ENCODE measurements around the gene SYT4.

DNA sequence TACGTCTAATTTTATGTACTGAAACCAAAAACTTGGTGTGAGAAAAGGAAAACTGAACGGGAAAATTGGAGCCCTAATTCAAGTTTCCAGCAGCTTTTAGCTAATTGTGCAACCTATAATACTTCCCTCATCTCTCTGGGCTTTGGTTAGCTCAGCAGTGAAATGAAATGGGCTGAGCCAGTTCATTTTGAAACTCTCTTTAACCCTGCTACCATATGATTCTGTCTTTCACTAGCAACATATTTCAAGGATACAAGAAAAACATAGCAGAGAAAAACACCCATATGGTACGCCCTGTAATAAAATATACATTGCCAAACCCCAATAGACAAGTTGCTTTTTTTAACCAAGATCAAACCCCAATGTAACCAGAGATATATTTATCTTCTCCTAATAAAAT, 799 bp downstream of the SYT4 start:
- TF ChIP-seq, protein P1, sequence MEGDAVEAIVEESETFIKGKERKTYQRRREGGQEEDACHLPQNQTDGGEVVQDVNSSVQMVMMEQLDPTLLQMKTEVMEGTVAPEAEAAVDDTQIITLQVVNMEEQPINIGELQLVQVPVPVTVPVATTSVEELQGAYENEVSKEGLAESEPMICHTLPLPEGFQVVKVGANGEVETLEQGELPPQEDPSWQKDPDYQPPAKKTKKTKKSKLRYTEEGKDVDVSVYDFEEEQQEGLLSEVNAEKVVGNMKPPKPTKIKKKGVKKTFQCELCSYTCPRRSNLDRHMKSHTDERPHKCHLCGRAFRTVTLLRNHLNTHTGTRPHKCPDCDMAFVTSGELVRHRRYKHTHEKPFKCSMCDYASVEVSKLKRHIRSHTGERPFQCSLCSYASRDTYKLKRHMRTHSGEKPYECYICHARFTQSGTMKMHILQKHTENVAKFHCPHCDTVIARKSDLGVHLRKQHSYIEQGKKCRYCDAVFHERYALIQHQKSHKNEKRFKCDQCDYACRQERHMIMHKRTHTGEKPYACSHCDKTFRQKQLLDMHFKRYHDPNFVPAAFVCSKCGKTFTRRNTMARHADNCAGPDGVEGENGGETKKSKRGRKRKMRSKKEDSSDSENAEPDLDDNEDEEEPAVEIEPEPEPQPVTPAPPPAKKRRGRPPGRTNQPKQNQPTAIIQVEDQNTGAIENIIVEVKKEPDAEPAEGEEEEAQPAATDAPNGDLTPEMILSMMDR (IDR thresholded peaks at IDR 0.05), result no peak
- no peak for TF ChIP-seq POLR2A (IDR thresholded peaks at IDR 0.05)

Data from body of pancreas (tissue), 4 donors.